Common myeloid progenitor, CD34-positive (primary cell): ENCODE data around the gene KLHL22.
"Not testable (repeated sequence)": the region's sequence is repeated elsewhere in the genome, so short reads cannot be mapped to it uniquely, and the experiment has no call there.

Experiments
- CTCF ChIA-PET: fragments of 350-600 bp; sonication (Branson Sonifier 250); formaldehyde crosslinking; loops from one replicate; lab custom pipeline; 2021; ENCODE audit warnings: antibody characterized with exemption; lab: Charles Lee
- POLR2A ChIA-PET: fragments of 350-600 bp; sonication (Branson Sonifier 250); formaldehyde crosslinking; loops from one replicate; lab custom pipeline; 2021; ENCODE audit warnings: antibody characterized with exemption; lab: Charles Lee
- DNase-seq, 3 donors: peaks; one replicate each; pipeline versions ENCODE4 v3.0.0 to v3.0.0-alpha.2; 2013
- H3K27ac ChIP-seq, 2 experiments: 1 replicate in 1 of 2; 2 replicates in 1 of 2; pipeline ENCODE4 v1.7.0; 2013; ENCODE audit warnings: inconsistent platforms in 2 of 2, low read length in 2 of 2, mild to moderate bottlenecking in 2 of 2, low read depth in 1 of 2, moderate library complexity in 1 of 2; ENCODE audit not compliant: severe bottlenecking in 2 of 2, insufficient read depth in 1 of 2, poor library complexity in 1 of 2
- H3K27me3 ChIP-seq, 5 experiments: replicated peaks in 2 of 5; 1 replicate in 3 of 5; 2 replicates in 2 of 5; pipeline versions ENCODE4 v1.6.1 to v1.7.0; 2013; ENCODE audit warnings: low read length in 4 of 5, mild to moderate bottlenecking in 2 of 5, moderate library complexity in 2 of 5, inconsistent platforms in 1 of 5; ENCODE audit not compliant: insufficient read depth in 5 of 5, control insufficient read depth in 4 of 5
- H3K36me3 ChIP-seq, 4 experiments: 1 replicate in 2 of 4; 2 replicates in 2 of 4; pipeline versions ENCODE4 v1.6.1 to v1.7.0; 2013; ENCODE audit warnings: low read length in 3 of 4, control low read depth in 1 of 4, mild to moderate bottlenecking in 1 of 4; ENCODE audit not compliant: control insufficient read depth in 4 of 4, insufficient read depth in 4 of 4
- H3K4me1 ChIP-seq, 4 experiments: 1 replicate in 3 of 4; 2 replicates in 1 of 4; pipeline versions ENCODE4 v1.6.1 to v1.7.1; 2013; ENCODE audit warnings: low read length in 3 of 4, mild to moderate bottlenecking in 3 of 4, control low read depth in 1 of 4, inconsistent platforms in 1 of 4, moderate library complexity in 1 of 4; ENCODE audit not compliant: control insufficient read depth in 4 of 4, insufficient read depth in 4 of 4; ENCODE audit errors: control extremely low read depth in 1 of 4
- H3K4me3 ChIP-seq, 7 experiments: 1 replicate in 4 of 7; 2 replicates in 3 of 7; pipeline versions ENCODE4 v1.5.1 to v1.7.0; 2013; ENCODE audit warnings: mild to moderate bottlenecking in 7 of 7, low read length in 6 of 7, moderate library complexity in 6 of 7, inconsistent platforms in 2 of 7, low read depth in 2 of 7, control low read depth in 1 of 7; ENCODE audit not compliant: insufficient read depth in 4 of 7, control insufficient read depth in 1 of 7; ENCODE audit errors: extremely low read depth in 1 of 7
- H3K9me3 ChIP-seq, 5 experiments: 1 replicate in 4 of 5; 2 replicates in 1 of 5; pipeline versions ENCODE4 v1.6.1 to v1.7.1; 2013; ENCODE audit warnings: low read length in 4 of 5, mild to moderate bottlenecking in 2 of 5, inconsistent platforms in 1 of 5, low read depth in 1 of 5, moderate library complexity in 1 of 5; ENCODE audit not compliant: control insufficient read depth in 4 of 5, insufficient read depth in 2 of 5; ENCODE audit errors: control extremely low read depth in 1 of 5
- WGBS: methylation state at CpG from one replicate; pipeline ENCODE4 v1.1.5; 2013; ENCODE audit not compliant: insufficient coverage; 5-methylcytosine and 5-hydroxymethylcytosine counted together

KLHL22 gene

GRCh38 chr22:20478059-20478458 is 17.5 kb downstream of the KLHL22 start:
- H3K4me3 ChIP-seq, H3K27me3 ChIP-seq, DNase-seq, H3K4me1 ChIP-seq, POLR2A ChIA-PET, H3K9me3 ChIP-seq, CTCF ChIA-PET, H3K27ac ChIP-seq, H3K36me3 ChIP-seq: not testable (repeated sequence)
- WGBS, result no CpG with 5 or more reads among the region's 6 CpGs

- H3K27me3 ChIP-seq, POLR2A ChIA-PET, DNase-seq, H3K4me1 ChIP-seq, CTCF ChIA-PET, H3K4me3 ChIP-seq, H3K27ac ChIP-seq, H3K9me3 ChIP-seq, H3K36me3 ChIP-seq: not testable (repeated sequence)
- 95% methylated on average over 8 of the region's 12 CpGs for WGBS
These were observed 20.0 kb downstream of the KLHL22 start for GRCh38 chr22:20475569-20475968.

- no peak for DNase-seq
- no CpG with 5 or more reads among the region's 4 CpGs for WGBS
- no peak overlapping the region for H3K4me3 ChIP-seq
- ChIA-PET CTCF (no interaction called here), POLR2A (no interaction called here)
- no peak overlapping the region for H3K27ac ChIP-seq
- peaks cover 2 to 10% (median 9%) of the 10 kb centered on the region in 4 experiments for H3K36me3 ChIP-seq
- no peaks in the 10 kb centered on the region for H3K4me1 ChIP-seq
- no peaks in the 10 kb centered on the region for H3K9me3 ChIP-seq
- no peaks in the 10 kb centered on the region for H3K27me3 ChIP-seq
These were observed 20.5 kb downstream of the KLHL22 start for GRCh38 chr22:20475115-20475436.

GRCh38 chr22:20472629-20473442 is 22.8 kb downstream of the KLHL22 start:
- Histone ChIP-seq H3K9me3 (no peaks in the 10 kb centered on the region), H3K4me1 (no peaks in the 10 kb centered on the region), H3K36me3 (peaks cover 2 to 23% (median 13%) of the 10 kb centered on the region in 4 experiments), H3K4me3 (no peak overlapping the region), H3K27ac (no peak overlapping the region), H3K27me3 (no peaks in the 10 kb centered on the region)
- DNase-seq, result no peak
- ChIA-PET POLR2A (no interaction called here), CTCF (interaction anchor here (1.2 kb wide), 1 partner anchor 54 kb away, joined by 3 read pairs; no protein-coding TSS in a partner anchor)
- 98% methylated on average over 9 of the region's 11 CpGs for WGBS

GRCh38 chr22:20471126-20471833 is 24.3 kb downstream of the KLHL22 start:
- no peak for DNase-seq
- Histone ChIP-seq H3K36me3 (peaks cover 2 to 26% (median 13%) of the 10 kb centered on the region in 4 experiments), H3K9me3 (no peaks in the 10 kb centered on the region), H3K4me1 (no peaks in the 10 kb centered on the region), H3K4me3 (no peak overlapping the region), H3K27me3 (no peaks in the 10 kb centered on the region), H3K27ac (no peak overlapping the region)
- CTCF ChIA-PET, result interaction anchor here (0.6 to 1.5 kb wide), 2 partner anchors 16 to 94 kb away, joined by 3 read pairs; no protein-coding TSS in a partner anchor
- WGBS, result 100% methylated on average over 7 of the region's 9 CpGs
- POLR2A ChIA-PET, result no interaction called here

- DNase-seq, POLR2A ChIA-PET, H3K27me3 ChIP-seq, H3K4me3 ChIP-seq, H3K27ac ChIP-seq, H3K4me1 ChIP-seq, H3K9me3 ChIP-seq: not testable (repeated sequence)
- peaks cover 2 to 29% (median 13%) of the 10 kb centered on the region in 4 experiments for H3K36me3 ChIP-seq
- CTCF ChIA-PET, result interaction anchor here (1.5 kb wide), 1 partner anchor 95 kb away, joined by 3 read pairs; no protein-coding TSS in a partner anchor
- 100% methylated on average over 1 of the region's 2 CpGs for WGBS
These were observed 25.1 kb downstream of the KLHL22 start for GRCh38 chr22:20470525-20470924.
